Right renal cortex interstitium (tissue), 3 donors: ENCODE data around the gene OR6C76. TPM values are rescaled to one million over a fixed set of nuclear protein-coding genes. Genes with fewer than 3 reads are reported as not detected.
"Not testable (repeated sequence)": the region's sequence is repeated elsewhere in the genome, so short reads cannot be mapped to it uniquely, and the experiment has no call there.

Source experiments
- DNase-seq, 3 donors: peaks; one replicate each; pipeline ENCODE4 v3.0.0-alpha.2; 2013; ENCODE audit warnings: low read depth in 3 of 3, low spot score in 2 of 3
- polyA plus RNA-seq, 3 donors: library from polyadenylated mRNA; unstranded; fragments of 120-200 nt; gene quantifications; one replicate each; pipeline ENCODE4 v1.2.1, GENCODE V29; 2013; ENCODE audit not compliant: insufficient read length in 3 of 3

The OR6C76 gene
- not detected for polyA plus RNA-seq

DNA sequence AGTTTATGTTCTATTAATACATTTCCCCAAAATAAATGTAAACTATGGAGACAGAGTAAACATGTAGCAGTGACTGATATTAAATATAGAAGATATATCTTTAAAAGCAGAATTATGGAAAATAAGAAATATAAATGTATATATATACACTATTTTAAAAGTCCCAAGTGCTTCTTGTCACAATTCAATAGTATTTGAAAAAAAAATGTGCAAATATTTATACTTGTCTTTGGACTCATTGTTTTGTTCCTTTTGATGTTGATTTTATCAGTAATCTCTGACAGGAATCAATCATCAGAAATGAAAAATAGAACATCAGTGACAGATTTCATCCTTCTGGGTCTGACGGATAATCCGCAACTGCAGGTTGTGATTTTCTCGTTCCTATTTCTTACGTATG is at the start of gene OR6C76:
Gene OR6C76 (plus strand): TSS at position 301 of the 400 bp plus-strand sequence. CDS start 0 bp downstream, at position 301.
- DNase-seq, result no peak

DNA sequence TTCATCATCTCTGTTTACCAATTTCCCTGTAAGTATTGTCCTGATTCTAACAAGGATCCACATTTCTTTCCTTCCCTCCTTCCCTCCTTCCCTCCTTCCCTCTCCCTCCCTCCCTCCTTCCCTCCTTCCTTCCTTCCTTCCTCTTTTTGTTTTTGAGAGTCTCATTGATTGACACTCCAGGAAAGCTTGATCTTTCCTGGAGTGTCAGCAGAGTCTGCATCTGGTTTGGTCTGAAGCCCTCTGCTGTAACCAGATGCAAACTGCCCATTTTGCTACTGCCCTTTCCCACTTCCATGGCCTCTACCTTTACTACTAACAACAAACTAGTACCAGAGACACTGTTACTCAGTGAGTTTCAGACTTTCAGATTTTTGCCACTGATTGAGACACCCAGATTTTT is 40.2 kb upstream of the OR6C76 start:
- DNase-seq, result no peak

DNA sequence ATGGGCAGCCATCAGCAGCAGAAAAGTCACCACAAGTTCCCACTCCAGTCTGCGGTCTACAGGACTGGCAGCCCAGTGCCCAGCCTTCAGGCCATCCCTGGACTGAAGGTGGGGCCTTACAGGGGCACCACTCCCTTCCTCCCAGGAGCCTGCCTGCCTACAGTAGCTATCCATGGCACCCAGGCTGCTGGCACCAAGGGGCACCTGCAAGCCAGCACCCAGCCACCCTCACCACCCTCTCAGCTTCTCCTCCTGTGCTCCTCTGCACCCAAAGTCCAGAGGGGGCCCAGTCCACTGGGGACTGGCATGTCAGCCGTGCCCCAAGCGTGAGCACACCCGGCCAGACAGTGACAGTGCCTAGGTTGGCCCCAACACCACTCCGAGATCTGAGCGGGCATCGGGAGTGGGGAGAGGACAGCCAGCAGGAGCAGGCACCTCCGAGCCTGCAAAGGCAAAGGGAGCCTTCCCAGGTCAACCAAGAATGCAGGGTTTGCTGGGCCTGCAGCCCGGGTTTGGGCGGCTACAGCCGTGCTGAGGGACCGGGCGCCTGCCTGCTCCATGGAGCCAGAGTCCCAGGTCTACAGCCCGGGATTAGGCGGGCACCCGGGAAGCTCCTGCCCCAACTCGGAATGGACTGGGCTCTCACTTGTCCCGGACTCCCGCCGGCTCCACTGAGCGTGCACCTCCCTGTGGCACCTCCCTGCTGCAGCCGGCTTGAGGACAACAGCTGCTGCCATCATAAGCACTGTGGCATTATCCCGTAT is 33.8 kb upstream of the OR6C76 start:
- no peak for DNase-seq

DNA sequence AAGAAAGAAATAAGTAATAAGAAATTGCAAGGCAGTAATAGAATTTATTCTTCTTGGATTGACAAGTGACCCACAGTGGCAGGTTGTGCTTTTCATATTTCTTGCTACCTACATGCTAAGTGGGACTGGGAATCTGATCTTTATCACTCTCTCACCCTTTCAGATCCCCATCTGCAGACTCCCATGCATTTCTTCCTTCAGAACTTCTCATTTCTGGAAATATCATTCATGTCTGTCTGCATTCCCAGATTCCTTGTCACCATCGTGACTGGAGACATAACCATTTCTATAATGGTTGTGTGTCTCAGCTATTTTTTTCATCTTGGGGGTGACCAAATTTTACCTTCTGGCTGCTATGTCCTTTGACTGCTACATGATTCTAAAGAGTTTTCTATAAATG is 29.7 kb upstream of the OR6C76 start:
- no peak for DNase-seq

DNA sequence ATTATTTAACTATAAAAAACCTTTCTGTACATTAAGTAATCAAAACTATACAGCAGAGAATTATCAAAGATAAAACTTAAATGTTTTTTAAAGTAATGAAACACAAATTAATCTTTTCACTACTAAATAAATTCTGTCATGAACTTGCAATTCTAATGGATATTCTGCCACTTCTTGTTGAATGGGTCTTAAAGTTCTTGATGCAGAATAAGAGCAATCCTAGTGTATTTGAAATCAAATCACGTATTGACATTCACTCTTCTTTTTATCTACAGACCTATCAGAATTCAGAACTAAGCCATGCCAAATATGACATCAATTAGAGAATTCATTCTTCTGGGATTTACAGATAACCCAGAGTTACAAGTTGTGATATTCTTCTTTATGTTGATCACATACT is 25.8 kb upstream of the OR6C76 start, which contains the start of gene OR6C65:
Gene OR6C65 (plus strand): TSS at position 301 of the 400 bp plus-strand sequence. CDS start 0 bp downstream, at position 301.
- no peak for DNase-seq

DNA sequence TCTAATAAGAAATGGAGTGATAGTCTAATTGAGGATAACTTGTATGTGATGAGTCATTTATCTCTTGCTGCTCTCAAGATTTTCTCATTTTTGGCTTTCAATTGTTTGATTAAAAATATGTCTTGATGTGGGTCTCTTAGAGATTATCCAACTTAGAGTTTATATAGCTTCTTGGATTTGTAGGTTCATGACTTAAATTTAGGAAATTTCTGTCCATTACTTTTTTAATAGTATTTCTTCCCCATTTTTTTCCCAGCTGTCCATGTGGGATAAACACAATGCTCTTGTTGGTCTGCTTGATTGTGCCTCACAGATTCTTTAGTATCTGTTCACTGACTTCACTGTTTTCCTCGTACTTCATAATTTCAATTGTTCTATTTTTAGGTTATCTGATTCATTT is 18.2 kb upstream of the OR6C76 start:
- DNase-seq, result no peak

DNA sequence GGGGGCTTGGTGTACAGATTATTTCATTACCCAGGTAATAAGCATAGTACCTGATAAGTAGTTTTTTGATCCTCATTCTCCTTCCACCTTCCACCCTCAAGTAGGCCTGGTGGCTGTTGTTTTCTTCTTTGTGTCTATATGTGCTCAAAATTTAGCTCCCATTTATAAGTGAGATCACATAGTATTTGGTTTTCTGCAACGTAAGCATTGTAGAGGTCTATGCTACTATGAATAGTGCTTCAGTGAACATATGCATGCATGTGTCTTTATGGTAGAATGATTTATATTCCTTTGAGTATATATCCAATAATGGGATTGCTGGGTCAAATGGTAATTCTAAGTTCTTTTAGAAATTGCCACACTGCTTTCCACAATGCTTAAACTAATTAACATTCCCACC is 16.9 kb upstream of the OR6C76 start:
- not testable (repeated sequence) for DNase-seq

DNA sequence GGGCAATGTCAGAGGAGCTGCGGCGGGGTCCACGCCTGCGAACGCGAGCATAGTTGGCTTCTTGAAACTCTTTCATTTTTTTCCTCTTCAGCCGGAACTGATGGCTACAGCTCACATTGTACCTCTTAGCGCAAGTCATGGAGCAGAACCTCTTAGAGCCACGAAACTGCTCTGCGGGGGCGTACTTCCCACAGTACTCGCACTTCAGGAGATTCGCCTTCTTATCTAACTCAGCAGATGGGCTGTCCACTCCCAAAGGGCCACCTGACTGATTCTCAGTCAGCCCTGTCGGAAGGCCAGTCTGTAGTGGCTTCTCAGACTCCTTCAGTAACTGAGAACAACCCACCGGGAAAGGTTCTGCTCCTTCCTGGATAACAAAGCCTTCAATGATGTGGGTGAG is 13.9 kb upstream of the OR6C76 start:
- DNase-seq, result not testable (repeated sequence)

DNA sequence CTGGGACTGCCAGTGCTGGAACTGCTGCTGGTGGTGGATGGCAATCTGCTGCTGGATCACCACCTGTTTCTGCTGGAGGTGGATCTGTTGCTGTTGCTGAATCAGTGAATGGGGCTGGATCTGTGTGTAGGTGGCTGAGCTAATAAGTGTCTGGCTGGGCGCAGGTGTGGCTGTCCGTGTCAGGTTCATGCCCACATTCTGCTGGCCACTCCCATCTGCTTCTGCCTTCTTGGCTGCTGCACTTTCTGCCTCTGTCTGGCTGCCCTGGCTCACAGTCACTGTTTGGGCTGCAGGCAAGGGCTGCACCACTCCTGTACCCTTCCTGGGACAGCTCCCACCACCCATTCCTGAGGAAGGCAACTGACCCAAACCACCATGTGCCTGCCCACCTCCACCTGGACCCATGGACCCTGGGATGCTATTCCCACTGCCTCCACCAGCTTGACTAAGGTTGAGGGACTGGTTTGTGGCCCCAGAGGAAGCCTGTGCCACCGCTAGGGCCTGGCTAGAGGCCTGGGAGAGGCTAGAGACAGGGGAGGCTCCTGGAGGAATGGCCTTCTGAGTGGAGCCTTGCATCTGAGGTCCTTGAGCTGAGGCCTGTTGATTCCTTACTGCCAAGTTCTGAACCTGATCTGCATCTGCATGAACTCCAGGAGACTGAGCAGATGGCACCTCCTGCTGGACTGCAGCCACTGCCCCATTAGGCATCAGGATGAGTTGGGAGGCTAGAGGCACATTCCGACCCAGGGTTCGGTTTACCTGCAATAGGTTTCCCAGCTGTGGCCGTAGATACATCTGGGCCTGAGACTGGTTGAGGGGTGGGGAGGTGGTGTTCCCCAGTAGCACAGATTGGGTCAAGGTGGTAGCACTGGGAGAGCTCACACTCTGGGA is 12.3 kb upstream of the OR6C76 start:
- DNase-seq, result not testable (repeated sequence)

DNA sequence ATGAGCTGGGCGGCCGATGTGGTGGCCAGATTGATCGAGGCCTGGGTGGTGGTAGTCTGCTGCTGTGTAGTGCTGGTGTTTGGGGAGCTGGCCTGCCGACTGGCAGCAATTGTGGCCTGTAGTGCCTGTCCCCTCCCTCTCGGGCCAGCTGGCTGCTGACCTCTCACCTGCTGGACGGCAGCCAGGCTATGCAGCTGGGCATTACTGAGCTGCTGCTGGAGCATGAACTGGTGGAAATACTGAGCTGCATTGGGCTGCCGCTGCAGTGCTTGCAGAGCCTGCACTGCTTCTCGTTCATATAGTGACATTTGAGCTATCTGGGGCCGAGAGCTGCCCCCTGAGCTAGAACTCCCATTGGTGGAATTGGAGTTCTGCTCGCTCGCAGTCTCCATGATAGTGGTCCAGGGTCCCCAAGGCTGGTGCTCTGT is 11.6 kb upstream of the OR6C76 start:
- not testable (repeated sequence) for DNase-seq

DNA sequence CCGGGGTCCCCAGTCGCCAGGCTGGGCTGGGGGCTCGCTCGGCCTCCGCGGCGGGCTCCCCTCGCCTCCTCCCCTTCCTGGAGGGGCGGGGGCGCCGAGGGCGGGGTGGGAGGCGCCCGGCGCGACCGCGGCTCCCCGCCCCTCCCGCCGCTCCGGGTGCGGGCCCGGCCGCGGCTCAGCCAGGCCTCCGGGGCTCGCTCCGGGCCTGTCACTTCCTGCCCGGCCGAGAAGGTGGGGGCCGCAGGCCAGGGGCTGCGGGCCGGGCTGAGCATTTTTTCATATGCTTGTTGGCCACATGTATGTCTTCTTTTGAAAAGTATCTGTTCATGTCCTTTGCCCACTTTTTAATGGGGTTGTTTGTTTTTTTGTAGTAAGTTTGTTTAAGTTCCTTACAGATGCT is 11.2 kb upstream of the OR6C76 start:
- DNase-seq, result not testable (repeated sequence)

DNA sequence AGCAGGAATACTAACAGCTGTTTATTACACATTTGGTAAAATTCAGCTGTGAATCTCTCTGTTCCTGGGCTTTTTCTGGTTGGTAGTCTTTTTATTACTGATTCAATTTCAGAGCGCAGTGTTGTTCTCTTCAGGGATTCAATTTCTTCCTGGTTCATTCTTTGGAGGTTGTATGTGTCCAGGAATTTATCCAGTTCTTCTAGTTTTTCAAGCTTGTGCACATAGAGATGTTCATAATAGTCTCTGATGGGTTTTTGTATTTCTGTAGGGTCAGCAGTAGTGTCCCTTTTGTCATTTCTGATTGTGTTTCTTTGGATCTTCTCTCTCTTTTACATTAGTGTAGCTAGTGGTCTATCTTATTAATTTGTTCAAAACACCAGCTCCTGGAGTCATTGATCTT is 9.1 kb upstream of the OR6C76 start:
- DNase-seq, result no peak

DNA sequence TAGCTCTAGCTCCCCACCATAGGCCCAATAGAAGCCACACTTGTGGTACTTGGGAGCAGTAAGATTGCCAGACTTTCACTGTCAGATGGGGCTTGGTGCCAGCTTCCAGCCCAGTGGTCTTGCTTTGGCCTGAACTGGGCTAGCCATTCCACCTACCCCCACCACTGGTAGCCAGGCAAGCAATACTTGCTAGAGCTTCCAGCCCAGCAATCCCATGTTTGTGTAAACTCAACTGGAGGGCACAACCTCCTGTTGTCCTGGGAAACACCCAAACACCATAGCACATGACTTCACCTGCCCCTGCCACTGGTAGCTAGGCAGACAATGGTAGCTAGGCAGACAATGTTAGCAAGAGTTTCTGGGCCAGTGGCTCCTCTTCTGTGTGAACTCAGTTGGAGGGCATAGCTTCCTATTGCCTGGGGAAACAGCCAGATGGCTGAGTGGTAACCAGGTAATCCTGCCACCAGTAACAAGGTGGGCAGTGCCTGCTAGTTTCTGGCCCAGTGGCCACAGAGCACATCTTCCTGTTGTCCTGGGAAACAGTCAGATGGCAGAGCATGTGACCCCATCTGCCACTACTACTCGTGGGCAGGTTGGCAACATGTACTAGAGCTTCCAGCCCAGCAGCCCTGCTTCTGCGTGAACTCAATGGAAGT is 5.6 kb upstream of the OR6C76 start:
- DNase-seq, result no peak

DNA sequence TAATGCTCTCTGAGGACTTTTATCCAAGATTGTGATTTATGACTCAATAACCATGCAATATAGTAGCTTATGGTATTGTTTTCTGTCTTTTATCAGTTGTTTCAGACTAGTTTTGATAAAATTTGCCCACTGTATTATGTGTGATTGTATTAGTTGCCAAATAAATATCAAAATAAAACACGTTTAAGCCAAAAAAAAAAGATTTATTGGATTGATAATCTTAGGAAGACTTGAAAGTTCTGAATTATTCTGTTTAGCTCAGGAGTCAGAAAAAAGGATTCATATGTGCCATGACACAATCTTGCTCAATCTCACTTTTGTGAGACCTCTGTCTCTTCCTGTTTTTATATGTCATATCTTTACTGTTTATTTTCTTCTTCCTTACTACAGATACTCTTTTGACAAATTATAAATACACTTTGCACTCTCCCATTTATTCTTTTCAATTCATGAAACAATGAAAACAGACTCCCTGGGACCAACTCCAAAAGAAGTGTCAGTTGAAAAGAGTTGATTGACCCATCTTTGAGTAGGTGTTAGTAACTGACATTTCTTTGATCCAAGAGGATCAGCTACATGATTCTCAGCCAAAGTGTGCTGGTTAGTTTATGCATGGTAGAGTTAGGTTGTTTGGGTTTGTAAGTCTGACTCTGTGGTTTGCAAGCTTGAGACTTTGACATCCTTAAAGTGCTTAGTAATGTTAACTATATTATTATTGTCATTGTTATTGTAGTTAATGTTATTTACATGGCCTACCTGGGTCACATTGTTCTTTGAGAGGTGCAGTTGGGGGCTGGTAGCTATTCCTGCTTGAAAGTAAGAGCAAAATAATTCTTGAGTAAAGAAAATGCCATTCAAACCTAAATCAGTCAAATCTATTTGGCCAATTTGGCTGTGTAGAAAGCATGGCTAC is 2.5 kb downstream of the OR6C76 start:
- DNase-seq, result no peak

DNA sequence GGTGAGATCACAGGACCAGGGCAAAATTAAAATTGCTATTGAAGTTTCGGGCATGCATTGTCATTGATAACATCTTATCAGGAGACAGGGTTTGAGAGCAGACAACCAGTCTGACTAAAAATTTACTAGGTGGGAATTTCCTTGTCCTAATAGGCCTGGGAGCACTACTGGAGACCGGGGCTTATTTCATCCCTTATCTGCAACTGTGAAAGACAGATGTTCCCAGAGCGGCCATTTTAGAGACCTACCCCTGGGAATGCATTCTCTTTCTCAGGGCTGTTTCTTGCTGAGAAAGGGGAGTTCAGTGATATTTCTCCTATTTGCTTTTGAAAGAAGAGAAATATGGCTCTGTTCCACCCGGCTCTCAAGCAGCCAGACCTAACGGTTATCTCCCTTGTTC is 15.2 kb downstream of the OR6C76 start:
- DNase-seq, result not testable (repeated sequence)

DNA sequence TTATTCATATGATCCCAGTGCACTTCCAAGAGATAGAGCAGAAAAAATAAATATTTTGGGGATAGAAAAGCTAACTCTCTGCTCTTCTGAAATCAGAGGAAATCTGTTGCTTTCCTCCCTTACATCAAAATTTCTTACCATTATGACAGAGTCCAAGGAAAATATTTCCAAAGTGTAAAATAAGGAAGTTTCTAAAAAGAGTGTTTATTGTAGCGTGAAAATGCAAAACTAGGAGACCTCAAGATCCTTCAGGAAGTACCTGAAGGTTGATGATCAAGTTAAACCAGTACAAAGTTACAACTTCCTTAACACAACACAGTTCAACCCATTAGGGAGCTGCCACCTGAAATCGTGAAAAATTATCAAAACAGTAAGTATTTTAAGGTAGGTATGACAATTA is 17.7 kb downstream of the OR6C76 start, which contains the start of gene OR6C2:
Gene OR6C2 (plus strand): TSS at position 301 of the 400 bp plus-strand sequence. CDS start 8,138 bp downstream, outside the sequence.
- no peak for DNase-seq

DNA sequence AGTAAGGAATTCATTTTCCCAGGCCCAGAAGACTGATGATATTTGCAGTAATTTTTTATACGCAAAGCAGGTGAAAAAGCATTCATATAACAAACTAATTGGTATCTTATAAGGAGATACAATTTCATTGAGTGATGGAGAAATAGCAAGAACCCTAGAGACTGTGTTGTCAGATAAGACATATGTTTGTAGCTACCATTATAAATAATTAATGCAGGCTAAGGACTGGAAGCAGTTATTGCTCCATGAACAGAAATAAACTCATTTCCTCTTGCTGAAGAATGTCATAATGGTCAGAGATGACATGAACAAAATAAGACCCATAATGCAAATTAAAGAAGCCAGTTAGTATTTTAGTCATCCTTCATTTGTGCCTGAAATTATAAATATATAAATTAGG is 19.3 kb downstream of the OR6C76 start:
- DNase-seq, result no peak

DNA sequence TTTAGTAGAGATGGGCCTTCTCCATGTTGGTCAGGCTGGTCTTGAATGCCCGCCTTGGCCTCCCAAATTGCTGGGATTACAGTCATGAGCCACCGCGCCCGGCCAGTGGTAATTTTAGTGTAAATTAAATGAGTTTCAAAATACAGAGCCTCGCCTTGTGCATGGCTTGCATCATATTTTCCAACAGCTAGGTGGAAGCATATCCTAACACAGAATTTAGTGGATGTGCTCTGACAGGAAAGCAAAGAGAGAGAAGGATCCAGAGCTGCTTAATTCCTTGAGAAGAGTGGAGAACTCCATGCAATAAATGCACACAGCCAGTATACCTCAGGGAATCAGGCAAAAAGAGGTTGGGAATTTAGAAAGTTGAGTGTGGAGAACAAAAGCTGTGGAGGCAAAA is 20.3 kb downstream of the OR6C76 start:
- no peak for DNase-seq

DNA sequence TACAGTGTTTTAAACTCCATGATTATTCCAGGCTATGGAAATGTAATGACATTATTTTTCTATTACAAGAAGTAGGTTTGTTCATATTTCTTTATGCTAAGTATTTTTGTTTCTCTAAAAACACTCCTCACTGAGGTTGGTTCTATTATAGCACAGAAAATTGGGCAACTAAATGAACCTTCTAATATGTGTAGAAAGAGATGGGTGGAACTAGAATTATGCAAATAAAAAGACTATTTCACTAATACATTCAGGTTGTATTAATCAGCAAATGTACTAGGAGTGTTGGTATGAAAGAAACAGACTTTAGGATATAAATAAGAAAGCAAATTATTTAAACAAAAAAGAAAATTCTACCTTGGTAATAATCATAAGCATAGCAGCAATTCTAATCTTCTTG is 22.8 kb downstream of the OR6C76 start:
- no peak for DNase-seq

DNA sequence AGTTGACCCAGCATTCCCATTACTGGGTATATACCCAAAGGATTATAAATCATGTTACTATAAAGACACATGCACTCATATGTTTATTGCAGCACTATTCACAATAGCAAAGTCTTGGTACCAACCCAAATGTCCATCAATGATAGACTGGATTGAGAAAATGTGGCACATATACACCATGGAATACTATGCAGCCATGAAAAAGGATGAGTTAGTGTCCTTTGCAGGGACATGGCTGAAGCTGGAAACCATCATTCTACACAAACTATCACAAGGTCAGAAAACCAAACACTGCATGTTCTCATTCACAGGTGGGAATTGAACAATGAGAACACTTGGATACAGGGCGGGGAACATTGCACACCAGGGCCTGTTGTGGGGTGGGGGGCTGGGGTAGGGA is 38.9 kb downstream of the OR6C76 start:
- not testable (repeated sequence) for DNase-seq
